ENCODE results near the gene LRRFIP1. TPM values are rescaled to one million over a fixed set of nuclear protein-coding genes. Genes with fewer than 3 reads are reported as not detected.

LRRFIP1 gene
- total RNA-seq (2014; rRNA removed; shearing (Covaris generic)) = 53.3 and 61.5 TPM in 2 replicates

GRCh38 chr2:237627441-237628246, at the start of gene LRRFIP1:
LRRFIP1 (plus strand) TSS chr2:237627587; CDS start chr2:237627645, 58 bp downstream.
- H3K27me3 ChIP-seq = no peaks in the 10 kb centered on the region
- DNase-seq = peak; percentile 60 to 72
- peak within 1 kb of the TSS; percentile 35 for H3K27ac ChIP-seq
- peaks cover 19% of the 10 kb centered on the region for H3K36me3 ChIP-seq
- H3K9me3 ChIP-seq (replicated peaks) = no peaks in the 10 kb centered on the region
- H3K4me3 ChIP-seq = peak within 1 kb of the TSS; percentile 88
- H3K4me1 ChIP-seq = peaks cover 72% of the 10 kb centered on the region

- Histone ChIP-seq H3K9me3 (replicated peaks) (no peaks in the 10 kb centered on the region), H3K4me3 (no peak overlapping the region), H3K27ac (no peak overlapping the region), H3K27me3 (no peaks in the 10 kb centered on the region), H3K36me3 (no peaks in the 10 kb centered on the region), H3K4me1 (peaks cover 13% of the 10 kb centered on the region; the same call in 1 of the 2 replicates)
- DNase-seq = no peak
These were observed 49.2 kb upstream of the LRRFIP1 start for GRCh38 chr2:237577956-237578870.

- Histone ChIP-seq H3K4me3 (no peak overlapping the region), H3K9me3 (replicated peaks) (no peaks in the 10 kb centered on the region), H3K27me3 (no peaks in the 10 kb centered on the region), H3K4me1 (peaks cover 14% of the 10 kb centered on the region; the same call in 1 of the 2 replicates), H3K36me3 (no peaks in the 10 kb centered on the region), H3K27ac (no peak overlapping the region)
- no peak for DNase-seq
These were observed 46.1 kb upstream of the LRRFIP1 start for GRCh38 chr2:237581326-237581725.

GRCh38 chr2:237581751-237582746, 45.3 kb upstream of the LRRFIP1 start:
- Histone ChIP-seq H3K27me3 (no peaks in the 10 kb centered on the region), H3K4me1 (peaks cover 14% of the 10 kb centered on the region; the same call in 1 of the 2 replicates), H3K9me3 (replicated peaks) (no peaks in the 10 kb centered on the region), H3K4me3 (peak overlapping the region; percentile 43), H3K36me3 (no peaks in the 10 kb centered on the region), H3K27ac (peak overlapping the region; percentile 31)
- peak; percentile 87 to 91 for DNase-seq

- no peak for DNase-seq
- H3K9me3 ChIP-seq (replicated peaks) = no peaks in the 10 kb centered on the region
- no peak overlapping the region for H3K4me3 ChIP-seq
- H3K27ac ChIP-seq = no peak overlapping the region
- H3K27me3 ChIP-seq = no peaks in the 10 kb centered on the region
- H3K36me3 ChIP-seq = no peaks in the 10 kb centered on the region
- H3K4me1 ChIP-seq = peaks cover 22% of the 10 kb centered on the region
These were observed 43.7 kb upstream of the LRRFIP1 start for GRCh38 chr2:237583385-237584295.

- no peaks in the 10 kb centered on the region for H3K9me3 ChIP-seq (replicated peaks)
- H3K4me1 ChIP-seq = peaks cover 37% of the 10 kb centered on the region
- H3K36me3 ChIP-seq = no peaks in the 10 kb centered on the region
- DNase-seq = peak in 1 of 2 experiments; percentile 46
- H3K27ac ChIP-seq = no peak overlapping the region
- H3K27me3 ChIP-seq = no peaks in the 10 kb centered on the region
- no peak overlapping the region for H3K4me3 ChIP-seq
These were observed 41.7 kb upstream of the LRRFIP1 start for GRCh38 chr2:237585590-237586221.

GRCh38 chr2:237588044-237588696, 39.2 kb upstream of the LRRFIP1 start:
- Histone ChIP-seq H3K27me3 (no peaks in the 10 kb centered on the region), H3K27ac (peak overlapping the region; percentile 68), H3K4me1 (peaks cover 34% of the 10 kb centered on the region), H3K9me3 (replicated peaks) (no peaks in the 10 kb centered on the region), H3K4me3 (no peak overlapping the region), H3K36me3 (no peaks in the 10 kb centered on the region)
- DNase-seq = peak; percentile 73 to 74

GRCh38 chr2:237590272-237591140, 36.9 kb upstream of the LRRFIP1 start, which contains the start of gene RAB17:
RAB17 (minus strand) TSS chr2:237590734; CDS start chr2:237586154, 4,580 bp downstream.
- Histone ChIP-seq H3K4me3 (no peak within 1 kb of the TSS), H3K27me3 (no peaks in the 10 kb centered on the region), H3K4me1 (peaks cover 49% of the 10 kb centered on the region), H3K36me3 (no peaks in the 10 kb centered on the region), H3K9me3 (replicated peaks) (no peaks in the 10 kb centered on the region), H3K27ac (no peak within 1 kb of the TSS)
- DNase-seq = no peak

- Histone ChIP-seq H3K4me1 (peaks cover 47% of the 10 kb centered on the region), H3K27ac (no peak overlapping the region), H3K36me3 (no peaks in the 10 kb centered on the region), H3K27me3 (no peaks in the 10 kb centered on the region), H3K4me3 (no peak overlapping the region), H3K9me3 (replicated peaks) (no peaks in the 10 kb centered on the region)
- DNase-seq = no peak
These were observed 36.1 kb upstream of the LRRFIP1 start for GRCh38 chr2:237591141-237591881.

GRCh38 chr2:237592425-237592980, 34.9 kb upstream of the LRRFIP1 start:
- Histone ChIP-seq H3K27me3 (no peaks in the 10 kb centered on the region), H3K27ac (no peak overlapping the region), H3K36me3 (no peaks in the 10 kb centered on the region), H3K9me3 (replicated peaks) (no peaks in the 10 kb centered on the region), H3K4me1 (peaks cover 52% of the 10 kb centered on the region), H3K4me3 (no peak overlapping the region)
- DNase-seq = no peak

- Histone ChIP-seq H3K9me3 (replicated peaks) (no peaks in the 10 kb centered on the region), H3K27ac (no peak overlapping the region), H3K4me3 (no peak overlapping the region), H3K27me3 (no peaks in the 10 kb centered on the region), H3K36me3 (no peaks in the 10 kb centered on the region), H3K4me1 (peaks cover 49% of the 10 kb centered on the region)
- DNase-seq = no peak
These were observed 34.4 kb upstream of the LRRFIP1 start for GRCh38 chr2:237593036-237593435.

All from SJCRH30 (cell line).